ENCODE data around the gene USP47. TPM values are rescaled to one million over a fixed set of nuclear protein-coding genes. Genes with fewer than 3 reads are reported as not detected.

The USP47 gene
- total and polyA plus RNA-seq, 2 of the 8 experiments (the other 6 are each of a cell fraction or from before 2014, with no cell fraction given) = 4.2 to 21.3 TPM

GRCh38 chr11:11937957-11938356 is 96.2 kb downstream of the USP47 start:
- POLR2A ChIA-PET (ENCODE audit: partially characterized antibody) = no interaction called here
- H4K91ac ChIP-seq (replicated peaks; ENCODE audit: insufficient read length, low read length) = no peak overlapping the region
- no peak overlapping the region for H4K5ac ChIP-seq (ENCODE audit: insufficient read length, low read depth, low read length)
- no peaks in the 10 kb centered on the region for H3K27me3 ChIP-seq (replicated peaks in 1 of 4; ENCODE audit: control insufficient read depth in 3 of 4, extremely low read depth in 1 of 4, insufficient read depth in 3 of 4, low read length in 3 of 4)
- FAIRE-seq = no peak
- H2BK15ac ChIP-seq (ENCODE audit: low read length) = no peak overlapping the region
- no peak overlapping the region for H2BK5ac ChIP-seq (ENCODE audit: low read depth, low read length)
- no peak overlapping the region for H2AFZ ChIP-seq (ENCODE audit: low read length)
- no peaks in the 10 kb centered on the region for H3K23me2 ChIP-seq (ENCODE audit: low read depth, low read length)
- no peaks in the 10 kb centered on the region for H3K4me1 ChIP-seq (replicated peaks in 1 of 4; ENCODE audit: control insufficient read depth in 3 of 4, insufficient read depth in 4 of 4, low read length in 3 of 4)
- no peak overlapping the region for H3K56ac ChIP-seq (replicated peaks; ENCODE audit: insufficient read length, low read depth, low read length)
- no peak overlapping the region for H3K4me3 ChIP-seq (ENCODE audit: extremely low read depth in 1 of 4, insufficient read depth in 2 of 4, low read depth in 3 of 4, low read length in 4 of 4)
- WGBS, 2 experiments (ENCODE audit: extremely low coverage in 1 of 2, insufficient coverage in 1 of 2, insufficient read length in 1 of 2, insufficient replicate concordance in 2 of 2, low coverage in 1 of 2, low lambda C conversion rate in 2 of 2, missing lambda C conversion rate in 1 of 2) = 95% methylated on average over 1 of the region's 1 CpG; no CpG with 5 or more reads in 1 of the 2 experiments
- no peak overlapping the region for H2BK120ac ChIP-seq (replicated peaks; ENCODE audit: low read depth, low read length)
- H4K8ac ChIP-seq (ENCODE audit: extremely low read depth, insufficient read depth, low read length) = no peak overlapping the region
- peak overlapping the region in 1 of 4 experiments; percentile 34; a peak in 1 of 7 replicates for H3K9ac ChIP-seq (replicated peaks in 1 of 4; ENCODE audit: extremely low read depth in 1 of 4, low read depth in 3 of 4, low read length in 3 of 4)
- H3K4me2 ChIP-seq (ENCODE audit: insufficient read depth in 1 of 2, low read depth in 2 of 2, low read length in 2 of 2) = no peak overlapping the region
- H4K20me1 ChIP-seq (replicated peaks in 1 of 2; ENCODE audit: control insufficient read depth in 1 of 2, insufficient read depth in 2 of 2, low read length in 2 of 2) = no peaks in the 10 kb centered on the region
- H3K14ac ChIP-seq (ENCODE audit: insufficient read length) = no peak overlapping the region
- H2AK5ac ChIP-seq (ENCODE audit: low read depth, low read length) = no peak overlapping the region
- CTCF ChIA-PET (ENCODE audit: partially characterized antibody) = interaction anchor here (0.7 to 1.0 kb wide), 3 partner anchors 51 to 106 kb away, joined by 3 to 4 read pairs (median 3); no protein-coding TSS in a partner anchor
- H3K36me3 ChIP-seq (ENCODE audit: control insufficient read depth in 2 of 4, insufficient read depth in 4 of 4, low read length in 3 of 4) = peaks cover 0 to 38% (median 3%) of the 10 kb centered on the region in 4 experiments; a peak in 5 of 8 replicates
- no peak overlapping the region for H2BK20ac ChIP-seq (ENCODE audit: low read length)
- no peak overlapping the region for H3K4ac ChIP-seq (replicated peaks; ENCODE audit: insufficient read length, low read depth, low read length)
- no peaks in the 10 kb centered on the region for H3K79me2 ChIP-seq (ENCODE audit: control insufficient read depth in 1 of 2, insufficient read depth in 2 of 2, low read length in 2 of 2)
- no peak overlapping the region for H3K23ac ChIP-seq (ENCODE audit: insufficient read length)
- no peak overlapping the region for H3K18ac ChIP-seq (ENCODE audit: extremely low read depth, low read length)
- no peaks in the 10 kb centered on the region for H3K9me3 ChIP-seq (ENCODE audit: insufficient read depth in 2 of 2, low read depth in 1 of 2, low read length in 1 of 2)
- DNase-seq (ENCODE audit: low read depth in 1 of 2, low spot score in 2 of 2) = no peak
- no peak overlapping the region for H2BK12ac ChIP-seq (ENCODE audit: low read depth, low read length)
- H3K27ac ChIP-seq (ENCODE audit: low read depth, low read length) = no peak overlapping the region
- no peaks in the 10 kb centered on the region for H3K79me1 ChIP-seq (ENCODE audit: low read depth, low read length)
- TF ChIP-seq CEBPB (IDR thresholded peaks at IDR 0.05; ENCODE audit: low read depth, low read length) (no peak), SP4 (IDR thresholded peaks at IDR 0.05; ENCODE audit: low read length) (no peak), NRF1 (IDR thresholded peaks at IDR 0.05; ENCODE audit: low read depth, low read length) (no peak), BRCA1 (IDR thresholded peaks at IDR 0.05; ENCODE audit: low read depth, low read length) (no peak), HDAC6 (IDR thresholded peaks at IDR 0.05; ENCODE audit: low read depth, low read length) (no peak), GTF2F1 (IDR thresholded peaks at IDR 0.05; ENCODE audit: borderline replicate concordance, low read depth, low read length) (no peak), FOSL1 (IDR thresholded peaks at IDR 0.05; ENCODE audit: insufficient read depth, low read depth, low read length) (no peak), HDAC2 (IDR thresholded peaks at IDR 0.05; ENCODE audit: borderline replicate concordance in 1 of 2, low read depth in 2 of 2, low read length in 2 of 2) (no peak)
- TF ChIP-seq, protein P1, sequence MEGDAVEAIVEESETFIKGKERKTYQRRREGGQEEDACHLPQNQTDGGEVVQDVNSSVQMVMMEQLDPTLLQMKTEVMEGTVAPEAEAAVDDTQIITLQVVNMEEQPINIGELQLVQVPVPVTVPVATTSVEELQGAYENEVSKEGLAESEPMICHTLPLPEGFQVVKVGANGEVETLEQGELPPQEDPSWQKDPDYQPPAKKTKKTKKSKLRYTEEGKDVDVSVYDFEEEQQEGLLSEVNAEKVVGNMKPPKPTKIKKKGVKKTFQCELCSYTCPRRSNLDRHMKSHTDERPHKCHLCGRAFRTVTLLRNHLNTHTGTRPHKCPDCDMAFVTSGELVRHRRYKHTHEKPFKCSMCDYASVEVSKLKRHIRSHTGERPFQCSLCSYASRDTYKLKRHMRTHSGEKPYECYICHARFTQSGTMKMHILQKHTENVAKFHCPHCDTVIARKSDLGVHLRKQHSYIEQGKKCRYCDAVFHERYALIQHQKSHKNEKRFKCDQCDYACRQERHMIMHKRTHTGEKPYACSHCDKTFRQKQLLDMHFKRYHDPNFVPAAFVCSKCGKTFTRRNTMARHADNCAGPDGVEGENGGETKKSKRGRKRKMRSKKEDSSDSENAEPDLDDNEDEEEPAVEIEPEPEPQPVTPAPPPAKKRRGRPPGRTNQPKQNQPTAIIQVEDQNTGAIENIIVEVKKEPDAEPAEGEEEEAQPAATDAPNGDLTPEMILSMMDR (IDR thresholded peaks at IDR 0.05; ENCODE audit: control extremely low read depth in 1 of 3, insufficient read depth in 1 of 3, low read depth in 1 of 3, low read length in 3 of 3) = no peak
- TF ChIP-seq, protein P2, sequence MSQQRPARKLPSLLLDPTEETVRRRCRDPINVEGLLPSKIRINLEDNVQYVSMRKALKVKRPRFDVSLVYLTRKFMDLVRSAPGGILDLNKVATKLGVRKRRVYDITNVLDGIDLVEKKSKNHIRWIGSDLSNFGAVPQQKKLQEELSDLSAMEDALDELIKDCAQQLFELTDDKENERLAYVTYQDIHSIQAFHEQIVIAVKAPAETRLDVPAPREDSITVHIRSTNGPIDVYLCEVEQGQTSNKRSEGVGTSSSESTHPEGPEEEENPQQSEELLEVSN (IDR thresholded peaks at IDR 0.05) = no peak
